GM19240 (cell line): ENCODE results near the gene TULP1.

Experiments
- DNase-seq: peaks from one replicate; pipeline ENCODE4 v3.0.0; 2011; ENCODE audit warnings: low spot score; ENCODE audit not compliant: insufficient read length

Gene TULP1

DNA sequence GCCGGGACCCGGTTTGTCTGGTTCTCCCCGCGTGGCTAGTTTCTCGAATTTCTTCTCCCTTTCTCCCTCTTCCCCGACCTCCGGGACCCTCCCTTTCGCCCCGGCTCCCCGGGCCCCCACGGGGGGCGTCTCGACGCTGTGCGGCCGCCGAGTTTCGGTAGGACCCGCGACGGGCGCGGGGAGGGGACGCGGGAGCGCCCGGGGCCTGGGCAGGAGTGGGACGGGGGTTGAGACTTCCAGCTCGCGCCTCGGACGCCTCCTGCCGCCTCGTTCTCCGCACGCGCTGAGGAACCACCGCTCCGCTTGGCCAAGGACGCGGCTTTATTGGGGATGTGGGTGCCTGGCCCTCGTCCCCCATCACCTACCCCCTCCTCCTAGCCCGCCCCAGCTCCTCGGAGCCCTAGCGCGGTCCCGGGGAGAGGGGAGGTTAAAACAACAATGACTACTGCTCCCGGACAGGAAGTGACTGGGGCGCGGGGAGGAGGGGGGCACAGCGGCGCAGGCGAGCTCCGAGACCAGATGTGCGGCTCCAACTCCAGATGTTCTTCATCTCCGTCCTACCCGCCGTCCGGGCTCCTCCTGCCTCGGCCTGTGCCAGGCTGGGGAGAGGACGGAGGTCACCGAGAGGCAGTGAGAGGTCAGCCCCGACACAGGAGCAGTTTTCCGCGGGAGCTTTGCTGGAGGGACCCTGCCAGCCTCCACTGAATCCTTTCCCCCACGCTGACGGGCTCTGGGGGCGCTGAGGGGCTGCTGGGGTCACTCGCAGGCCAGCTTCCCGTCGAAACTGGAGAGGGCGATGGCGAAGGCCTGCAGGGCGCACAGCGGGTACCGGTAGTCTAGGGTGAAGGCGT, 14.9 kb downstream of the TULP1 start:
- DNase-seq: no peak

DNA sequence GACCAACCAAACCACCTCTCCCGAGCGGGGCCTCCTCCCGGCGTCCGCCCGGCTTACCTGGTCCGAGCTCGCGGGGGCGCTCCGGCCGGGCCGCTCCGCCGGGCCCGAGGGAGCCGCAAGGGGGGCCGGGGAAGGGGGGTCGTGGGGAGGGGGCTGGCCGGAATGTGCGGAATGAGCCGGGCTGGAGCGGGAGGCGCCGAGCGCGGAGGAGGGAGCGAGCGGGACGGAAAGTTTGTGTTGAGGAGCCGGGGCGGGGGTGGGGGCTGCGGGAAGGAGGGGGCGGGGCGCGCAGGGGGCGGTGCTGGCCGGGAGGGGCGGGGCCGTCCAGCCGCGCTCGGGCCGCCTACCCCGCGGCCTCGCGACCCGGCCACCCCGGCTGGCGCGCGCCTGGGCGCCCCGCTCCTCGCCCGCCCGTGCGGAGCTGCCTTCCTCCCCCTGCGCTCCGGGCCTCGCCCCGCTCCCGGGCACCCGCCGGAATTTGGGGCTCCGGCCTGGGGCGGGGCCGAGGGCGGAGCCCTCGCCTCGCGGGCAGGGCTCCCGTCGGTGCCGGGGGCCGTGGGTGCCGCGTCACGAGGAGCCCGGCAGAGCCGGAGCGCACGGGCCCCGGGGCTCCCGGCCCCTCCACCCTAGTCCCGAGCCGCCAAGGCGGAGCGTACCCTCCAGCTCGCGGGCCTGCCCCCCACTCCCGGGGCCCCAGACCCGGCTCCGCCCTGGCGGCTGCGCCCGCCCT, 15.7 kb downstream of the TULP1 start, which contains the start of gene TEAD3:
TEAD3 (minus strand) TSS at position 239 of the 730 bp plus-strand sequence.
- peak; percentile 76 for DNase-seq

- no peak for DNase-seq
Measured at GRCh38 chr6:35496036-35496840, 16.5 kb downstream of the TULP1 start.

GRCh38 chr6:35495258-35496035, 17.2 kb downstream of the TULP1 start:
- no peak for DNase-seq

GRCh38 chr6:35494161-35494563, 18.5 kb downstream of the TULP1 start:
- no peak for DNase-seq

- DNase-seq: no peak
Measured at GRCh38 chr6:35493307-35493983, 19.3 kb downstream of the TULP1 start.

- DNase-seq: no peak
Measured at GRCh38 chr6:35492974-35493284, 19.8 kb downstream of the TULP1 start.

- DNase-seq: no peak
Measured at GRCh38 chr6:35492258-35492973, 20.3 kb downstream of the TULP1 start.

DNA sequence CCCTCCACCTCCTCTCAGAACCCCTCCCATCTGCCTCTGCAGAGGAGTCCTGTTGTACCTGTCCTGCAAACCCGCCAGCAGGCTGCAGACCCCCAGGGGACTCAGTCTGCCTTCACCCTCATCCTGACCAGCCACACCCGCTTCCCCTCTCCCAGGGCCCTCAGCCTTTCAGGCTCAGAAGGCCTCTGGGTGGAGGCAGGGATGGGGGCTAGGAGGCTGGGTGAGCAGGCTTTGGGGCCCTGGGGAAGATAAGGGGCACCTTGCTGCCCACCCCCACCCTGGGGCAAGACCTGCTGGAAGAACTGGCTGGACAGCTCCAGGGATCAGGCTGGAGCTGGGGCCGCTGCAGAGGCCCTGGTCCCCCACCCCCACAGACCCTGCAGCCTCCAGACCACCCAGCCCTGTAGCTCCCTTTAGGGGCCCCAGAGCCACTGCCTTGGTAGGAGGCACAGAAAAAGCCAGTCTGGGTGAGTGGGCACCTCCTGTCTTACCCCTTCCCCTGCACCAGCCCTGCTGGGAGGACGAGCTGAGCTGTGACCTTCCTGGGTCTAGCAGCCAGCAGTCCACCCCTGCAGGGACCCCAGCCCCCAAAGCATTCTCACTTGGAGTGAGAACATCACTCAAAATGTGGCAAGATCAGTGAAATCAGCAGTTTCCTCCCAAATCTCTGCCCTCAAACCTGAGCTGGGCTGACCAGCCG, 21.0 kb downstream of the TULP1 start:
- DNase-seq: no peak

DNA sequence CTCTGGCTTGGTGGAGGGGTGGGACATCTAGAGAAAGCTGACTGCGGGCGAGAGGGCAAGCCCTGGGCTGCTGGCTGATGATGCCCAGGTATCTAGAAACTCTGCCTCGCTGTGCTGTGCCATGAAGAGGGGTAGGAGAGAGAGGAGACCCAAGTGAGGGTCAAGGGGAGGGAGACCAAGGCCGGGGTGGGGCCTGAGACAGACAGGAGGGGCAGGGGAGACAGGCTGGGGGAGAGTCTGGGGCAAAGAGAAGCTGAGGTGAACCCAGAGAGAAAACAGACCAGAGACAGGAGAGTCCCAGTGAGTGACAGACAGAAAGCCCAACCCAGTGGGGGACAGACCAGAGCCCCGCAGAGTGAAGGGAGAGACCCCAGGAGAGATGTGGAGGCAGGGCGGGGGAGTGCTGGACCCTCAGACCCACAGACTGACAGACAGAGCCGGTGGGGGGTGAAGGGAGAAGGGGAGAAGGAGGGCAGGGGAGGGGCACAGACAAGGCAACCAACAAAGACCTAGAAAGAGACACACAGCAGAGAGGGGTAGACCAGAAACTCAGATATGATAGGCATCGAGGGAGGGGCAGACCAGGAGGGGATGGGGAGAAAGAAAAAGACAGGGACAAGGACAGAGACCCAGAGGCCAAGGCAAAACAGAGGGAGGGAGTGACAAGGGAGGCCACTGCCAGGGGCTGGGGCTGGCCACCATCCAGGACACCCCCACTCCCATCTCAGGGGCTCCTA, 21.7 kb downstream of the TULP1 start:
- no peak for DNase-seq

GRCh38 chr6:35489995-35490791, 22.5 kb downstream of the TULP1 start:
- DNase-seq: no peak

GRCh38 chr6:35489066-35489465, 23.6 kb downstream of the TULP1 start:
- DNase-seq: no peak

- DNase-seq: no peak
Measured at GRCh38 chr6:35488517-35488862, 24.2 kb downstream of the TULP1 start.

- no peak for DNase-seq
Measured at GRCh38 chr6:35487658-35488516, 24.8 kb downstream of the TULP1 start.

GRCh38 chr6:35486005-35486925, 26.4 kb downstream of the TULP1 start:
- DNase-seq: no peak

DNA sequence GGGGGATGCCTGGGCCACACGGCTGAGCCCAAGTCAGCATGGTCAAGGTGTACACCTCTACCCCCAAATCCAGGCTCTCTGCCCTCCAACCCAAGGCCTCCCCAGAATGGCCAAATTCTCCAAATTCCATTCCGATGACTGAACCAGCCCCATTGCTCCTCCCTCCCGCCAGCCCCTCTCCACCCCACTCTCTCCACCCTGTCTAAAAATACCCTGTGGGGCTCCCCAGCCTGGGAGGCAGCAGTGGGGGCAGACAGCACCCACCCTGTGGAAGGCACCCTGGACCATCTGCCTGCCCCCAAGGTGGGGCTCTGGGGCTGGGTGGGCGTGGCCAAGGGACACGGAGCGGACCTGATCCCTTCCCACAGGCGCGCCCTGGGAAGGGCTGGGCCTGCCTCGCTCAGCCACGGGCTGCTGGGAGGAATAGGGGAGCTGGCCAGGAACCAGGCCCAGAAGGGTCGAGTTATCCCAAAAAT, 27.3 kb downstream of the TULP1 start:
- no peak for DNase-seq
